Stimulated activated CD4-positive, alpha-beta T cell treated with anti-CD3 and anti-CD28 coated beads, Interleukin-1b, Interleukin-23, amount 100 ng/mL, for 24 hours (primary cell): Measurements from ENCODE around the gene CARD9.
"Not testable (repeated sequence)": the region's sequence is repeated elsewhere in the genome, so short reads cannot be mapped to it uniquely, and the experiment has no call there.

Source experiments
- DNase-seq, 4 experiments: peaks; one replicate each; pipeline ENCODE4 v3.0.0-alpha.2; 2020; ENCODE audit warnings: low read depth in 4 of 4, low spot score in 1 of 4

CARD9 gene

GRCh38 chr9:136364942-136365774, 8.3 kb downstream of the CARD9 start:
- DNase-seq, result no peak

GRCh38 chr9:136363949-136364748, 9.3 kb downstream of the CARD9 start:
- no peak for DNase-seq

GRCh38 chr9:136363106-136363948, 10.1 kb downstream of the CARD9 start, which contains the start of gene DNLZ:
Gene DNLZ (minus strand): TSS chr9:136363744. CDS start chr9:136363714, 30 bp downstream.
- DNase-seq, result peak; percentile 88 to 98 (median 96)

- no peak for DNase-seq
Observed at GRCh38 chr9:136362450-136362784, 11.1 kb downstream of the CARD9 start.

- no peak for DNase-seq
Observed at GRCh38 chr9:136361754-136362449, 11.6 kb downstream of the CARD9 start.

GRCh38 chr9:136361047-136361753, 12.3 kb downstream of the CARD9 start:
- no peak for DNase-seq

GRCh38 chr9:136359774-136360718, 13.4 kb downstream of the CARD9 start:
- no peak for DNase-seq

GRCh38 chr9:136358888-136359287, 14.6 kb downstream of the CARD9 start:
- no peak for DNase-seq

- no peak for DNase-seq
Observed at GRCh38 chr9:136358016-136358415, 15.5 kb downstream of the CARD9 start.

GRCh38 chr9:136357202-136357725, 16.2 kb downstream of the CARD9 start:
- DNase-seq, result no peak

GRCh38 chr9:136355616-136356557, 17.6 kb downstream of the CARD9 start:
- DNase-seq, result no peak

GRCh38 chr9:136354592-136355085, 18.8 kb downstream of the CARD9 start:
- no peak for DNase-seq

GRCh38 chr9:136353757-136354488, 19.5 kb downstream of the CARD9 start:
- no peak for DNase-seq

GRCh38 chr9:136353088-136353487, 20.4 kb downstream of the CARD9 start:
- DNase-seq, result no peak

GRCh38 chr9:136352682-136353081, 20.8 kb downstream of the CARD9 start:
- no peak for DNase-seq

GRCh38 chr9:136351868-136352267, 21.6 kb downstream of the CARD9 start:
- DNase-seq, result not testable (repeated sequence)
